B cell (primary cell): ENCODE measurements around the gene C20orf202. TPM values are rescaled to one million over a fixed set of nuclear protein-coding genes. Genes with fewer than 3 reads are reported as not detected.
A peak's percentile ranks its signal among the peaks of the same experiment; 100 is the strongest.

Source experiments
- ATAC-seq: fragments of 200-7000 bp; cut with Tn5 transposase; one replicate; pipeline ENCODE4 v1.10.0; 2021; ENCODE audit warnings: low read depth, mild to moderate bottlenecking, moderate number of reproducible peaks, moderate library complexity
- CTCF ChIA-PET: fragments of 350-600 bp; sonication (Branson Sonifier 250); formaldehyde crosslinking; loops from one replicate; lab custom pipeline; 2021; ENCODE audit warnings: antibody characterized with exemption, inconsistent platforms; lab: Charles Lee
- POLR2A ChIA-PET: fragments of 350-600 bp; sonication (Branson Sonifier 250); formaldehyde crosslinking; loops from one replicate; lab custom pipeline; 2021; ENCODE audit warnings: antibody characterized with exemption; lab: Charles Lee
- DNase-seq: peaks from one replicate; pipeline ENCODE4 v3.0.0; 2013
- H2AFZ ChIP-seq: 2 replicates; pipeline ENCODE4 v1.6.1; 2012; ENCODE audit warnings: mild to moderate bottlenecking, low read depth, low read length; ENCODE audit not compliant: insufficient read depth, poor library complexity, severe bottlenecking
- H3K27ac ChIP-seq, 2 donors: 1 replicate in 1 of 2; 2 replicates in 1 of 2; pipeline ENCODE4 v1.5.1; 2012 to 2013; ENCODE audit warnings: low read length in 2 of 2, mild to moderate bottlenecking in 2 of 2, moderate library complexity in 1 of 2
- H3K27me3 ChIP-seq, 4 experiments: fragments of 200-600 bp in 1 of 4; sonication (generic) in 1 of 4; replicated peaks in 1 of 4; 1 replicate in 2 of 4; 2 replicates in 2 of 4; pipeline versions ENCODE4 v1.6.1 to v1.7.0; 2013 to 2016; ENCODE audit warnings: low read length in 3 of 4, mild to moderate bottlenecking in 2 of 4, mixed read lengths in 1 of 4, moderate library complexity in 1 of 4; ENCODE audit not compliant: insufficient read depth in 4 of 4, control insufficient read depth in 3 of 4; ENCODE audit errors: control extremely low read depth in 1 of 4
- H3K36me3 ChIP-seq, 2 experiments: replicated peaks in 1 of 2; 1 replicate in 1 of 2; 2 replicates in 1 of 2; pipeline versions ENCODE4 v1.6.1 to v1.7.1; 2013; ENCODE audit warnings: low read length in 1 of 2; ENCODE audit not compliant: insufficient read depth in 2 of 2, control insufficient read depth in 1 of 2; ENCODE audit errors: control extremely low read depth in 1 of 2, extremely low read depth in 1 of 2
- H3K4me1 ChIP-seq, 2 donors: fragments of 200-600 bp in 1 of 2; sonication (generic) in 1 of 2; 1 replicate in 1 of 2; 2 replicates in 1 of 2; pipeline versions ENCODE4 v1.5.1 to v1.6.1; 2013 to 2017; ENCODE audit warnings: low read length in 2 of 2; ENCODE audit not compliant: control insufficient read depth in 2 of 2, insufficient read depth in 2 of 2
- H3K4me2 ChIP-seq: replicated peaks from 2 replicates; pipeline ENCODE3; 2012; ENCODE audit warnings: mild to moderate bottlenecking, low read depth, low read length; ENCODE audit not compliant: poor library complexity, severe bottlenecking
- H3K4me3 ChIP-seq, 5 experiments: fragments of 200-600 bp in 1 of 5; sonication (generic) in 1 of 5; 1 replicate in 3 of 5; 2 replicates in 2 of 5; pipeline versions ENCODE4 v1.5.1 to v1.7.0; 2011 to 2016; ENCODE audit warnings: low read length in 4 of 5, mild to moderate bottlenecking in 4 of 5, low read depth in 2 of 5, control low read depth in 1 of 5, moderate library complexity in 1 of 5; ENCODE audit not compliant: insufficient read depth in 1 of 5; ENCODE audit errors: control extremely low read depth in 1 of 5, extremely low read depth in 1 of 5
- H3K79me2 ChIP-seq: fragments of 200-600 bp; sonication (generic); one replicate; pipeline ENCODE4 v1.6.0; 2016; ENCODE audit warnings: low read length; ENCODE audit not compliant: control insufficient read depth, insufficient read depth
- H3K9ac ChIP-seq: fragments of 200-600 bp; sonication (generic); 2 replicates; pipeline ENCODE4 v1.6.1; 2017; ENCODE audit warnings: mild to moderate bottlenecking, low read length, moderate library complexity
- H3K9me3 ChIP-seq, 3 donors: one replicate each; pipeline versions ENCODE4 v1.6.1 to v1.7.1; 2013; ENCODE audit warnings: low read length in 2 of 3; ENCODE audit not compliant: control insufficient read depth in 2 of 3, insufficient read depth in 1 of 3; ENCODE audit errors: control extremely low read depth in 1 of 3
- H4K20me1 ChIP-seq: 2 replicates; pipeline ENCODE4 v1.6.0; 2012; ENCODE audit warnings: mild to moderate bottlenecking, low read length; ENCODE audit not compliant: insufficient read depth, control insufficient read depth, poor library complexity, severe bottlenecking
- H3K27ac Mint-ChIP-seq: one replicate; pipeline ENCODE4 v1.8.0; 2021; ENCODE audit warnings: mixed read lengths
- H3K27me3 Mint-ChIP-seq: one replicate; pipeline ENCODE4 v1.8.0; 2021; ENCODE audit warnings: mixed read lengths
- H3K4me1 Mint-ChIP-seq: one replicate; pipeline ENCODE4 v1.8.0; 2021; ENCODE audit warnings: mixed read lengths
- H3K4me3 Mint-ChIP-seq: one replicate; pipeline ENCODE4 v1.8.0; 2021; ENCODE audit warnings: mixed read lengths
- H3K9me3 Mint-ChIP-seq: one replicate; pipeline ENCODE4 v1.8.0; 2022; ENCODE audit warnings: mixed read lengths; ENCODE audit not compliant: insufficient read depth
- CTCF ChIP-seq: fragments of 200-600 bp; IDR thresholded peaks from one replicate; pipeline ENCODE4 v1.8.0; 2022; ENCODE audit warnings: antibody characterized with exemption, mild to moderate bottlenecking
- EZH2 ChIP-seq: IDR thresholded peaks from 2 replicates; pipeline ENCODE4 v1.6.1; 2012; ENCODE audit warnings: borderline replicate concordance, low read depth, mild to moderate bottlenecking, moderate library complexity, low read length; ENCODE audit not compliant: insufficient read depth, poor library complexity, severe bottlenecking
- WGBS: methylation state at CpG from one replicate; pipeline ENCODE4 v1.1.5; 2013; ENCODE audit warnings: missing lambda C conversion rate; ENCODE audit not compliant: insufficient coverage; 5-methylcytosine and 5-hydroxymethylcytosine counted together
- intact Hi-C: fragments of 100-400 bp; cut with micrococcal nuclease; formaldehyde crosslinking; loops from one replicate; pipeline ENCODE4 v1.10.0; 2022
- polyA plus RNA-seq: library from polyadenylated mRNA; depleted of rRNA; stranded (reverse); fragments of >200 nt; gene quantifications from 2 replicates; pipeline ENCODE4 v1.2.3, GENCODE V29; 2012
- total RNA-seq, 2 donors: library from RNA; stranded (reverse); fragments of 120-200 nt in 1 of 2; gene quantifications; 1 replicate in 1 of 2; 2 replicates in 1 of 2; pipeline versions ENCODE4 v1.2.3 to v1.2.4, GENCODE V29; 2013 to 2022

Gene C20orf202
- total and polyA plus RNA-seq, 2 donors (not counting 1 experiment from before 2014, with no cell fraction given), result 0.07 TPM; not detected in 1

GRCh38 chr20:1225783-1226654, 22.8 kb downstream of the C20orf202 start, which contains the start of gene RAD21L1:
Gene RAD21L1, plus strand, starts transcription at chr20:1226044. Its CDS starts 2,410 bp downstream, at chr20:1228454.
- H4K20me1 ChIP-seq, result no peaks in the 10 kb centered on the region
- peak within 1 kb of the TSS; percentile 72 for H3K9ac ChIP-seq
- CTCF ChIA-PET, result interaction anchor here (0.8 kb wide), 1 partner anchor 409 kb away, joined by 3 read pairs; no protein-coding TSS in a partner anchor
- peaks cover 0 to 24% (median 0%) of the 10 kb centered on the region in 3 donors for H3K9me3 ChIP-seq
- intact Hi-C loops, result loop anchor here (10.0 kb wide), 2 partner anchors 111 to 239 kb away; partner anchors contain the start of genes NSFL1C and PSMF1
- POLR2A ChIA-PET, result no interaction called here
- Mint-ChIP-seq H3K4me1 (peaks cover 16% of the 10 kb centered on the region), H3K27me3 (peaks cover 31% of the 10 kb centered on the region), H3K27ac (no peak within 1 kb of the TSS), H3K4me3 (peak within 1 kb of the TSS; percentile 83), H3K9me3 (no peaks in the 10 kb centered on the region)
- peak within 1 kb of the TSS; percentile 100 for H3K4me2 ChIP-seq
- peak; percentile 77 for DNase-seq
- no peak within 1 kb of the TSS for H3K27ac ChIP-seq
- peak within 1 kb of the TSS; percentile 82 for H2AFZ ChIP-seq
- H3K27me3 ChIP-seq, result peaks cover 1 to 34% (median 25%) of the 10 kb centered on the region in 4 experiments
- no peaks in the 10 kb centered on the region for H3K79me2 ChIP-seq
- TF ChIP-seq EZH2 (no peak), CTCF (no peak)
- H3K36me3 ChIP-seq, result no peaks in the 10 kb centered on the region
- peak within 1 kb of the TSS in 4 of 5 experiments; percentile 46 to 61 (median 56) for H3K4me3 ChIP-seq
- ATAC-seq, result peak; percentile 84
- H3K4me1 ChIP-seq, result peaks cover 16 to 17% of the 10 kb centered on the region in 2 donors
- WGBS, result under 1% methylated on average over 59 of the region's 88 CpGs

- CTCF ChIA-PET, result no interaction called here
These were observed 26.3 kb downstream of the C20orf202 start for GRCh38 chr20:1229541-1229940.

More at GRCh38 chr20:1229541-1229940, 26.3 kb downstream of the C20orf202 start:
- no peaks in the 10 kb centered on the region for H3K79me2 ChIP-seq
- peaks cover 1 to 37% (median 28%) of the 10 kb centered on the region in 4 experiments for H3K27me3 ChIP-seq
- H4K20me1 ChIP-seq, result no peaks in the 10 kb centered on the region
- Mint-ChIP-seq H3K9me3 (no peaks in the 10 kb centered on the region), H3K4me1 (peaks cover 15% of the 10 kb centered on the region), H3K4me3 (no peak overlapping the region), H3K27me3 (peaks cover 31% of the 10 kb centered on the region), H3K27ac (no peak overlapping the region)
- POLR2A ChIA-PET, result no interaction called here
- H3K9me3 ChIP-seq, result peaks cover 0 to 15% (median 0%) of the 10 kb centered on the region in 3 donors
- ATAC-seq (no peak), DNase-seq (no peak)
- peaks cover 16 to 17% of the 10 kb centered on the region in 2 donors for H3K4me1 ChIP-seq
- no peaks in the 10 kb centered on the region for H3K36me3 ChIP-seq
- no peak overlapping the region for H3K4me2 ChIP-seq
- no peak overlapping the region for H3K4me3 ChIP-seq
- TF ChIP-seq CTCF (no peak), EZH2 (no peak)
- no peak overlapping the region for H3K9ac ChIP-seq
- WGBS, result no CpG with 5 or more reads among the region's 3 CpGs
- H3K27ac ChIP-seq, result no peak overlapping the region
- H2AFZ ChIP-seq, result no peak overlapping the region
- intact Hi-C loops, result loop anchor here (10.0 kb wide), 2 partner anchors 115 to 235 kb away; partner anchors contain the start of genes NSFL1C and PSMF1
